Fibroblast of mammary gland (primary cell): ENCODE data around the gene C12orf75.
A peak's percentile ranks its signal among the peaks of the same experiment; 100 is the strongest.

Experiments used
- DNase-seq: peaks from one replicate; pipeline ENCODE4 v3.0.0-alpha.2; 2010; ENCODE audit warnings: low read depth
- H3K4me3 ChIP-seq: 2 replicates; pipeline ENCODE4 v1.5.1; 2011; ENCODE audit warnings: low read depth, mild to moderate bottlenecking, low read length, moderate library complexity; ENCODE audit not compliant: control insufficient read depth
- TF ChIP-seq, protein P1 (sequence below): conservative IDR thresholded peaks from 2 replicates; pipeline ENCODE4 v1.5.1; 2011; ENCODE audit warnings: low read depth, low read length, inconsistent platforms; ENCODE audit not compliant: control insufficient read depth, insufficient read depth

C12orf75 gene

GRCh38 chr12:105369014-105369413 is 38.5 kb downstream of the C12orf75 start:
- TF ChIP-seq, protein P1, sequence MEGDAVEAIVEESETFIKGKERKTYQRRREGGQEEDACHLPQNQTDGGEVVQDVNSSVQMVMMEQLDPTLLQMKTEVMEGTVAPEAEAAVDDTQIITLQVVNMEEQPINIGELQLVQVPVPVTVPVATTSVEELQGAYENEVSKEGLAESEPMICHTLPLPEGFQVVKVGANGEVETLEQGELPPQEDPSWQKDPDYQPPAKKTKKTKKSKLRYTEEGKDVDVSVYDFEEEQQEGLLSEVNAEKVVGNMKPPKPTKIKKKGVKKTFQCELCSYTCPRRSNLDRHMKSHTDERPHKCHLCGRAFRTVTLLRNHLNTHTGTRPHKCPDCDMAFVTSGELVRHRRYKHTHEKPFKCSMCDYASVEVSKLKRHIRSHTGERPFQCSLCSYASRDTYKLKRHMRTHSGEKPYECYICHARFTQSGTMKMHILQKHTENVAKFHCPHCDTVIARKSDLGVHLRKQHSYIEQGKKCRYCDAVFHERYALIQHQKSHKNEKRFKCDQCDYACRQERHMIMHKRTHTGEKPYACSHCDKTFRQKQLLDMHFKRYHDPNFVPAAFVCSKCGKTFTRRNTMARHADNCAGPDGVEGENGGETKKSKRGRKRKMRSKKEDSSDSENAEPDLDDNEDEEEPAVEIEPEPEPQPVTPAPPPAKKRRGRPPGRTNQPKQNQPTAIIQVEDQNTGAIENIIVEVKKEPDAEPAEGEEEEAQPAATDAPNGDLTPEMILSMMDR = peak; percentile 30
- peak; percentile 83 for DNase-seq
- no peak overlapping the region for H3K4me3 ChIP-seq

- no peak for DNase-seq
- no peak overlapping the region for H3K4me3 ChIP-seq
- TF ChIP-seq, protein P1 = no peak
Measured at GRCh38 chr12:105374303-105374702, 43.8 kb downstream of the C12orf75 start.

DNA sequence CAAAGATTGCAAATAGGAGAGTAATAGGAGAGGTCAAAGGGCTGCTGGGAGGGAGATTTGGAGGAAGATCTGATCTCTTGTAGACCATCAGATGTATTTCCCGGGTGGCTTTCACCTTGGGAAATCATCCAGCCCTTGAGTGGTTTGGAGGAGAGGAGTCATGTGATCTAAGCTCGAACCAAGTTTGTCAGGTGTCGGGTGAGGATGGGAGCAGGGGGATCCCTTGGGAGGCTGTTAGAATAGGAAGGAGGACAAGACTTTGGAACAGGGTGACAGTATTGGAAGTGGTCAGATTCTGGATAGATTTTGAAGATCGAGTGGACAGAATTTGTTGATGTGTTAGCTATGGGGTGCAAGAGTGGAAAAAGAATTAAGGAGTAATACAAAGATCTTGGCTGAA is 46.6 kb downstream of the C12orf75 start:
- H3K4me3 ChIP-seq = no peak overlapping the region
- TF ChIP-seq, protein P1 = no peak
- DNase-seq = no peak

DNA sequence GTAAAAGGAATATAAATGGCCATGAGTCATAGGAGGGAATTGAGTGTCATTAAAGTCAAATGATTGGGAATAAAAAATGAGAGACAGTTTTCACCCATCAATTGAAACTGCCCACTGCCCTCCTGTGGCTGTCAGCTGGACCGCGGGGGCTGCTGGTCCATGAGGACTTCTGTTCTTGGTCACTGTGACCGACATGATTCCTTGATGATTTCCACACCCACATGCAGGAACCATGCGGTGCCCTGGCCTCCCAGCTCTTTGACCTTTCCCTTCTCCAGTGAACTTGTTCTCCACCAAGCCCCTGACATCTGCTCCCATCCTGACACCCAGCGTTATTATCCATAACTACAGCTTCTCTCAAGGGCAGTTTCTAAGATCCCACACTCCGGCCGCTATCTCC is 48.4 kb downstream of the C12orf75 start:
- DNase-seq = peak; percentile 17
- TF ChIP-seq, protein P1 = peak; percentile 30
- no peak overlapping the region for H3K4me3 ChIP-seq

- TF ChIP-seq, protein P1 = peak; percentile 82
- peak overlapping the region; percentile 57 for H3K4me3 ChIP-seq
- DNase-seq = peak; percentile 78
Measured at GRCh38 chr12:105382771-105383622, 52.5 kb downstream of the C12orf75 start.

DNA sequence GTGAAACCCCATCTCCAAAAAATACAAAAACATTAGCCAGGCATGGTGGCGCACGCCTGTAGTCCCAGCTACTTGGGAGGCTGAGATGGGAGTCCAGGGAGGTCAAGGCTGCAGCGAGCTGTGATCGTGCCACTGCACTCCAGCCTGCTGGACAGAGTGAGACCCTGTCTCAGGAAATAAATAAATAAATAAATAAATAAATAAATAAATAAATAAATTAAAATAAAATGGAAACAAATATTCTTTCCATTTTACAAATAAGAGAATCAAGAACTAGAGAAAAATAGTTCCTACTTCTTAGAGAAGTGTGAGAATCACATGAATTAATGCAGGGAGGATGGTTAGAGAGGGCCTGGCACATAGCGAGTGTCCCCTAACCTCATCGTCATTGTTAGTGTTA is 53.7 kb downstream of the C12orf75 start:
- TF ChIP-seq, protein P1 = no peak
- DNase-seq = no peak
- H3K4me3 ChIP-seq = no peak overlapping the region
